Cardiac fibroblast (primary cell): ENCODE measurements around the gene TUT4.
"Not testable (repeated sequence)": the region's sequence is repeated elsewhere in the genome, so short reads cannot be mapped to it uniquely, and the experiment has no call there.

Experiments
- DNase-seq, 2 donors: peaks; one replicate each; pipeline versions ENCODE4 v3.0.0 to v3.0.0-alpha.2; 2010; ENCODE audit warnings: low read depth in 2 of 2
- H3K4me3 ChIP-seq, 2 donors: replicated peaks in 1 of 2; 1 replicate in 1 of 2; 2 replicates in 1 of 2; pipeline ENCODE4 v1.5.1; 2011; ENCODE audit warnings: low read depth in 2 of 2, low read length in 2 of 2, mild to moderate bottlenecking in 2 of 2, moderate library complexity in 1 of 2
- CTCF ChIP-seq: IDR thresholded peaks from one replicate; pipeline ENCODE4 v1.5.1; 2011; ENCODE audit warnings: low read depth, mild to moderate bottlenecking, low read length, inconsistent platforms

Gene TUT4

GRCh38 chr1:52585474-52585873 is 32.6 kb upstream of the TUT4 start:
- no peak for TF ChIP-seq CTCF
- no peak overlapping the region for H3K4me3 ChIP-seq
- no peak for DNase-seq

- no peak for TF ChIP-seq CTCF
- H3K4me3 ChIP-seq: no peak overlapping the region
- no peak for DNase-seq
Measured at GRCh38 chr1:52582116-52582696, 29.3 kb upstream of the TUT4 start.

- no peak overlapping the region for H3K4me3 ChIP-seq
- no peak for DNase-seq
- TF ChIP-seq CTCF: no peak
Measured at GRCh38 chr1:52580283-52580682, 27.4 kb upstream of the TUT4 start.

GRCh38 chr1:52579415-52579814 is 26.5 kb upstream of the TUT4 start:
- no peak for TF ChIP-seq CTCF
- peak in 1 of 2 donors; percentile 20 for DNase-seq
- H3K4me3 ChIP-seq: no peak overlapping the region

GRCh38 chr1:52578066-52578465 is 25.2 kb upstream of the TUT4 start:
- not testable (repeated sequence) for H3K4me3 ChIP-seq, DNase-seq

GRCh38 chr1:52576074-52576473 is 23.2 kb upstream of the TUT4 start:
- no peak overlapping the region for H3K4me3 ChIP-seq
- no peak for DNase-seq
- no peak for TF ChIP-seq CTCF

- TF ChIP-seq CTCF: no peak
- peak; percentile 94 to 96 for DNase-seq
- no peak overlapping the region for H3K4me3 ChIP-seq
Measured at GRCh38 chr1:52574594-52574993, 21.7 kb upstream of the TUT4 start.
